Prostate gland (tissue), 2 donors: ENCODE measurements around the gene FKBP2. TPM values are rescaled to one million over a fixed set of nuclear protein-coding genes. Genes with fewer than 3 reads are reported as not detected.

Experiments
- DNase-seq: peaks from one replicate; pipeline ENCODE4 v3.0.0-alpha.2; 2019; ENCODE audit warnings: low spot score
- H3K27ac ChIP-seq, 2 donors: fragments of 200-600 bp; sonication (generic); 2 replicates each; pipeline ENCODE4 v1.5.1; 2017 to 2019
- H3K27me3 ChIP-seq: fragments of 200-600 bp; sonication (generic); replicated peaks from 2 replicates; pipeline ENCODE4 v1.5.1; 2019; ENCODE audit not compliant: insufficient read depth
- H3K36me3 ChIP-seq, 2 donors: fragments of 200-600 bp; sonication (generic); 1 replicate in 1 of 2; 2 replicates in 1 of 2; pipeline versions ENCODE4 v1.5.1 to v1.8.1; 2017 to 2019
- H3K4me1 ChIP-seq: fragments of 200-600 bp; sonication (generic); replicated peaks from 2 replicates; pipeline ENCODE4 v1.5.1; 2019
- H3K4me3 ChIP-seq, 2 donors: fragments of 200-600 bp; sonication (generic); 2 replicates each; pipeline ENCODE4 v1.5.1; 2017 to 2019
- H3K9me3 ChIP-seq: fragments of 200-600 bp; sonication (generic); 2 replicates; pipeline ENCODE4 v1.5.1; 2017
- POLR2A ChIP-seq: fragments of 450-650 bp; IDR thresholded peaks from one replicate; pipeline ENCODE4 v1.6.1; 2016; ENCODE audit warnings: antibody characterized with exemption, mild to moderate bottlenecking
- POLR2AphosphoS5 ChIP-seq: sonication (generic); formaldehyde crosslinking; IDR thresholded peaks from one replicate; pipeline ENCODE4 v1.6.1; 2017; ENCODE audit warnings: antibody characterized with exemption
- WGBS: methylation state at CpG from one replicate; pipeline ENCODE4 v1.1.5; 2018; 5-methylcytosine and 5-hydroxymethylcytosine counted together
- intact Hi-C: fragments of 100-400 bp; cut with DNase I; formaldehyde crosslinking; loops from one replicate; pipeline ENCODE4 v1.14.2; 2022
- total RNA-seq, 2 donors: library from RNA; depleted of rRNA; stranded (reverse); fragments of >200 nt; gene quantifications; one replicate each; pipeline ENCODE4 v1.1.0, GENCODE V29; 2016
- TF ChIP-seq, protein P1 (sequence below), 4 experiments: fragments of 200-600 bp in 2 of 4; fragments of 450-650 bp in 2 of 4; sonication (generic) in 2 of 4; IDR thresholded peaks; 1 replicate in 3 of 4; 2 replicates in 1 of 4; pipeline ENCODE4 v1.5.1; 2016 to 2019; ENCODE audit warnings: antibody characterized with exemption in 4 of 4, mild to moderate bottlenecking in 2 of 4, moderate library complexity in 2 of 4

FKBP2 gene
- total RNA-seq, 2 donors from 2014 or later: 138 to 164 TPM

DNA sequence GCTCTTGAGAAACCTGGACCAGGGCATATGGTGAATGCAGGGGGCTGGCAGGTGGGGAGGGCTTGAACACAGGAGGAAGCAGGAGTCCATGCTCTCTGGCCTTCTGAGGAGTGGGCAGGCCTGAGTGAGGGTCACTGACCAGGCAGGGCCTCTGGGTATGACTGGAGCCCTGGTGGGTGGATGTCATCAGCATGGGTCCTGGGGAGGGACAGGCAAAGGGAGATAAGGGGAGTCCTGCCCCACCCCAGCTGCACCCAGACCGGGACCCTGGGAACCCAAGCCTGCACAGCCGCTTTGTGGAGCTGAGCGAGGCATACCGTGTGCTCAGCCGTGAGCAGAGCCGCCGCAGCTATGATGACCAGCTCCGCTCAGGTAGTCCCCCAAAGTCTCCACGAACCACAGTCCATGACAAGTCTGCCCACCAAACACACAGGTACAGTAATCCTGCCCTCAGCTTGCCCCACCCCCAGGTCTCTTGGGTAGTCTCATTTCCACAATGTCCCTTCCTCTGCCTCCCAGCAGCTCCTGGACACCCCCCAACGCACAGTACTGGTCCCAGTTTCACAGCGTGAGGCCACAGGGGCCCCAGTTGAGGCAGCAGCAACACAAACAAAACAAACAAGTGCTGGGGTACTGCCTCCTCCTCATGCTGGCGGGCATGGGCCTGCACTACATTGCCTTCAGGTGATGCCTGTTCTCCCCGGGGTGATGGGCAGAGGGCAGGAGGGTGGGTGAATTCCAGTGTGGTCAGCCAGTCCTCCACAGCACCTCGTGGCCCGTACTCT, 8.5 kb upstream of the FKBP2 start:
- no peak for DNase-seq
- Histone ChIP-seq H3K9me3 (no peaks in the 10 kb centered on the region), H3K27ac (no peak overlapping the region), H3K4me3 (no peak overlapping the region), H3K36me3 (no peaks in the 10 kb centered on the region), H3K27me3 (no peaks in the 10 kb centered on the region), H3K4me1 (peaks cover 20% of the 10 kb centered on the region)
- WGBS: 87% methylated on average over 14 of the region's 15 CpGs
- intact Hi-C loops: no loop called here
- TF ChIP-seq POLR2AphosphoS5 (no peak), POLR2A (no peak)
- TF ChIP-seq, protein P1, sequence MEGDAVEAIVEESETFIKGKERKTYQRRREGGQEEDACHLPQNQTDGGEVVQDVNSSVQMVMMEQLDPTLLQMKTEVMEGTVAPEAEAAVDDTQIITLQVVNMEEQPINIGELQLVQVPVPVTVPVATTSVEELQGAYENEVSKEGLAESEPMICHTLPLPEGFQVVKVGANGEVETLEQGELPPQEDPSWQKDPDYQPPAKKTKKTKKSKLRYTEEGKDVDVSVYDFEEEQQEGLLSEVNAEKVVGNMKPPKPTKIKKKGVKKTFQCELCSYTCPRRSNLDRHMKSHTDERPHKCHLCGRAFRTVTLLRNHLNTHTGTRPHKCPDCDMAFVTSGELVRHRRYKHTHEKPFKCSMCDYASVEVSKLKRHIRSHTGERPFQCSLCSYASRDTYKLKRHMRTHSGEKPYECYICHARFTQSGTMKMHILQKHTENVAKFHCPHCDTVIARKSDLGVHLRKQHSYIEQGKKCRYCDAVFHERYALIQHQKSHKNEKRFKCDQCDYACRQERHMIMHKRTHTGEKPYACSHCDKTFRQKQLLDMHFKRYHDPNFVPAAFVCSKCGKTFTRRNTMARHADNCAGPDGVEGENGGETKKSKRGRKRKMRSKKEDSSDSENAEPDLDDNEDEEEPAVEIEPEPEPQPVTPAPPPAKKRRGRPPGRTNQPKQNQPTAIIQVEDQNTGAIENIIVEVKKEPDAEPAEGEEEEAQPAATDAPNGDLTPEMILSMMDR (IDR thresholded peaks at IDR 0.05): no peak

DNA sequence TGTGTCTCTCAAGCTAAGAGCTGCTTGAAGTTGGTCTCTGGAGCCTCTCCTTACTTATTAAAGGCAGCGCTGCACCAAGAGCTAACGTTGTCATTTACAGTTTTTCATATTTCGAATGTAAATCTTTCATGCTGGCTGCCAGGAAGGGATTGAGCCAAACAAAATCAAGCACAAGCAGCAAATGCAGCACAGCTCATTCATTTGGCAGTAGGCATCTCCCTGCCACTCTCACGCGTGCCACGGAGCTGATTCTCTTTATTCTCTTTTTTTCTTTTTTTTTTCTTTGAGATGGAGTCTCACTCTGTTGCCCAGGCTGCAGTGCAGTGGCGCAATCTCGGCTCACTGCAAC, 8.0 kb upstream of the FKBP2 start:
- WGBS: 90% methylated on average over 8 of the region's 8 CpGs
- Histone ChIP-seq H3K9me3 (no peaks in the 10 kb centered on the region), H3K4me3 (no peak overlapping the region), H3K4me1 (peaks cover 21% of the 10 kb centered on the region), H3K27ac (no peak overlapping the region), H3K27me3 (no peaks in the 10 kb centered on the region), H3K36me3 (no peaks in the 10 kb centered on the region)
- TF ChIP-seq POLR2A (no peak), POLR2AphosphoS5 (no peak)
- TF ChIP-seq, protein P1 (IDR thresholded peaks at IDR 0.05): no peak
- no peak for DNase-seq
- intact Hi-C loops: no loop called here

DNA sequence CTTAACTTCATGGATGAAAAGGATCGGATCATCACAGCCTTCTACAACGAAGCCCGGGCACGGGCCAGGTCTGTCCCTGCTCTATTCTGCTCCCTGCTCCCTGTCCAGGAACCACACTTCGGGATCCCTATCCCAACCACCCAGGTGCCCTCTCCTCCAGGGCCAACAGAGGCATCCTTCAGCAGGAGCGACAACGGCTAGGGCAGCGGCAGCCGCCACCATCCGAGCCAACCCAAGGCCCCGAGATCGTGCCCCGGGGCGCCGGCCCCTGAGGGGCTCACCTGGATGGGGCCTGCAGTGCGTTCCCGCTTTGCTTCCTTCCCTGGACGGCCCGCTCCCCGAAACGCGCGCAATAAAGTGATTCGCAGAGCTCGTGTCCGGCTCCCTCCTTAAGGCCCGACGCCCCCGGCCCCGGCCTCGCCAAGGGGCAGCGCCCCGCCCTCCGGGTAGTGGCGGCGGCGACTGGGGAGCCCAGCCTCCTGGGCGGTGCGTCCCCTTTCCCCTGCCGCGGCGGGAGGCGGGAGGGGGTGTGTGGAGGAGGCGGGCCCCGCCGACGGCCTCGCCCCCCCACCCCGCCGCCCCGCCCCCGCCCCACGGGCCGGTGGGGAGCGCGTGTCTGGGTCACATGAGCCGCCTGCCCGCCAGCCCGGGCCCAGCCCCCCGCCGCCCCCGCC, 6.8 kb upstream of the FKBP2 start, which contains the start of gene VEGFB:
Gene VEGFB, plus strand, starts transcription at position 672 of the 674 bp plus-strand sequence. CDS start 250 bp downstream, outside the sequence.
- Histone ChIP-seq H3K4me1 (peaks cover 27% of the 10 kb centered on the region), H3K36me3 (no peaks in the 10 kb centered on the region), H3K27me3 (no peaks in the 10 kb centered on the region), H3K27ac (peak within 1 kb of the TSS; percentile 86 to 89), H3K9me3 (no peaks in the 10 kb centered on the region), H3K4me3 (peak within 1 kb of the TSS; percentile 69 to 75)
- TF ChIP-seq, protein P1 (IDR thresholded peaks at IDR 0.05): peak in 1 of 4 experiments; percentile 10
- TF ChIP-seq POLR2A (peak; percentile 57), POLR2AphosphoS5 (peak; percentile 44)
- DNase-seq: peak; percentile 65
- intact Hi-C loops: no loop called here
- WGBS: under 1% methylated on average over 35 of the region's 62 CpGs

DNA sequence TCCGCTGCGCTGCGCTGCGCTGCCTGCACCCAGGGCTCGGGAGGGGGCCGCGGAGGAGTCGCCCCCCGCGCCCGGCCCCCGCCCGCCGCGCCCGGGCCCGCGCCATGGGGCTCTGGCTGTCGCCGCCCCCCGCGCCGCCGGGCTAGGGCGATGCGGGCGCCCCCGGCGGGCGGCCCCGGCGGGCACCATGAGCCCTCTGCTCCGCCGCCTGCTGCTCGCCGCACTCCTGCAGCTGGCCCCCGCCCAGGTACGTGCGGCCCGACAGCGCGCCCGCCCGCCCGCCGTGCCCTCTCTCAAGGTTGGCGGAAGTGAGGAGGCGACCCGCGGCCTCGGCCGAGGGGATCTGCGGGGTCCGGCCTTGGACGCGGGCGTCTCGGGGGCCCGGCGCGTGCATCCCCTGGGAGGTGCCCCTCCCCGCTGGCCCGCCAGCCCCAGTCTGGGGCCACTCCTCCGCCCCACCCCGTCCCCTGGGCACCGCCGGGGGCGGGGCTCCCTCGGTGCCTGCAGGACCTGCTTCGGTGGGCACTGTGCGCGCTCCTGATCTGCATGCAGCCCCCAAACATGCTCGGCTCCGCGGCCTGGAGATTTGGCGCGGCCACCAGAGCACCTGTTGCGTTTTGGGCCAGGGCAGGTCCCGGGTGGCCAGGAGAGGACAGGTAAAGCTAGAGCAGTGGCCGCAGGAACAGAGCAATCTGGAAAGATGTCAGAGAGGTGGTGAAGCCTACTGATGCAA, 6.1 kb upstream of the FKBP2 start:
- H3K4me3 ChIP-seq: peak overlapping the region; percentile 69 to 75
- H3K9me3 ChIP-seq: no peaks in the 10 kb centered on the region
- 6% methylated on average over 15 of the region's 80 CpGs for WGBS
- DNase-seq: no peak
- H3K27ac ChIP-seq: peak overlapping the region; percentile 82 to 86
- H3K27me3 ChIP-seq: no peaks in the 10 kb centered on the region
- TF ChIP-seq, protein P1 (IDR thresholded peaks at IDR 0.05): peak in 1 of 4 experiments; percentile 24
- TF ChIP-seq POLR2A (peak; percentile 59), POLR2AphosphoS5 (peak; percentile 33)
- intact Hi-C loops: no loop called here
- no peaks in the 10 kb centered on the region for H3K36me3 ChIP-seq
- peaks cover 20% of the 10 kb centered on the region for H3K4me1 ChIP-seq
